IPS-NIHi7 (cell line): Measurements from ENCODE around the gene IDS.
A peak's percentile ranks its signal among the peaks of the same experiment; 100 is the strongest.
"Not testable (repeated sequence)": the region's sequence is repeated elsewhere in the genome, so short reads cannot be mapped to it uniquely, and the experiment has no call there.

ENCODE experiments used
- DNase-seq: peaks from one replicate; pipeline ENCODE4 v3.0.0; 2012; ENCODE audit warnings: mixed read lengths; ENCODE audit errors: extremely low spot score

IDS gene

GRCh38 chrX:149498767-149499166, 6.3 kb downstream of the IDS start:
- no peak for DNase-seq

GRCh38 chrX:149497626-149498025, 7.5 kb downstream of the IDS start:
- no peak for DNase-seq

- DNase-seq: no peak
Observed at GRCh38 chrX:149497054-149497453, 8.1 kb downstream of the IDS start.

GRCh38 chrX:149495573-149496071, 9.5 kb downstream of the IDS start:
- DNase-seq: no peak

- no peak for DNase-seq
Observed at GRCh38 chrX:149494844-149495565, 10.1 kb downstream of the IDS start.

GRCh38 chrX:149493567-149494562, 11.2 kb downstream of the IDS start:
- peak; percentile 20 for DNase-seq

- DNase-seq: no peak
Observed at GRCh38 chrX:149491812-149492211, 13.3 kb downstream of the IDS start.

GRCh38 chrX:149490100-149490499, 15.0 kb downstream of the IDS start:
- DNase-seq: no peak

- DNase-seq: not testable (repeated sequence)
Observed at GRCh38 chrX:149488411-149489052, 16.6 kb downstream of the IDS start.

GRCh38 chrX:149488008-149488407, 17.1 kb downstream of the IDS start:
- DNase-seq: not testable (repeated sequence)

GRCh38 chrX:149487292-149487691, 17.8 kb downstream of the IDS start:
- no peak for DNase-seq

- no peak for DNase-seq
Observed at GRCh38 chrX:149476513-149476912, 28.6 kb downstream of the IDS start.

GRCh38 chrX:149473966-149474365, 31.1 kb downstream of the IDS start:
- DNase-seq: no peak

GRCh38 chrX:149473092-149473491, 32.0 kb downstream of the IDS start:
- DNase-seq: no peak

- DNase-seq: no peak
Observed at GRCh38 chrX:149472625-149473024, 32.5 kb downstream of the IDS start.

GRCh38 chrX:149471397-149471796, 33.7 kb downstream of the IDS start:
- no peak for DNase-seq

GRCh38 chrX:149470955-149471354, 34.2 kb downstream of the IDS start:
- DNase-seq: peak; percentile 86

GRCh38 chrX:149469406-149469805, 35.7 kb downstream of the IDS start:
- DNase-seq: no peak

- DNase-seq: no peak
Observed at GRCh38 chrX:149467920-149468319, 37.2 kb downstream of the IDS start.

- DNase-seq: no peak
Observed at GRCh38 chrX:149467461-149467860, 37.6 kb downstream of the IDS start.

GRCh38 chrX:149462849-149463248, 42.3 kb downstream of the IDS start:
- DNase-seq: no peak

- DNase-seq: no peak
Observed at GRCh38 chrX:149461746-149462145, 43.4 kb downstream of the IDS start.
